Activated CD4-positive, alpha-beta T cell treated with anti-CD3 and anti-CD28 coated beads, Interleukin-2, amount 10 ng/mL, durations not matched to agents 24 days and 14 days (primary cell): ENCODE measurements around the gene PLCB1. TPM values are rescaled to one million over a fixed set of nuclear protein-coding genes. Genes with fewer than 3 reads are reported as not detected.
"Not testable (repeated sequence)": the region's sequence is repeated elsewhere in the genome, so short reads cannot be mapped to it uniquely, and the experiment has no call there.

Experiments
- DNase-seq: peaks from one replicate; pipeline ENCODE4 v3.0.0; 2022
- H3K27ac Mint-ChIP-seq: one replicate; pipeline ENCODE4 v1.8.0; 2022; ENCODE audit warnings: mild to moderate bottlenecking, mixed read lengths
- H3K27me3 Mint-ChIP-seq: one replicate; pipeline ENCODE4 v1.8.0; 2022; ENCODE audit warnings: mixed read lengths
- H3K36me3 Mint-ChIP-seq: one replicate; pipeline ENCODE4 v1.8.0; 2022; ENCODE audit warnings: low read depth, mild to moderate bottlenecking, mixed read lengths
- H3K4me1 Mint-ChIP-seq: one replicate; pipeline ENCODE4 v1.8.0; 2021; ENCODE audit warnings: mixed read lengths
- H3K4me3 Mint-ChIP-seq: one replicate; pipeline ENCODE4 v1.8.0; 2022; ENCODE audit warnings: mild to moderate bottlenecking, moderate library complexity, mixed read lengths
- H3K9me3 Mint-ChIP-seq: one replicate; pipeline ENCODE4 v1.8.0; 2021; ENCODE audit warnings: mixed read lengths
- intact Hi-C: fragments of 100-400 bp; cut with micrococcal nuclease; formaldehyde crosslinking; loops from one replicate; pipeline ENCODE4 v1.15.1; 2023
- total RNA-seq: library from RNA; stranded (reverse); gene quantifications from 2 replicates; pipeline ENCODE4 v1.2.3, GENCODE V29; 2022

The PLCB1 gene
- total RNA-seq, 1 donor from 2014 or later = 1.2 TPM

GRCh38 chr20:8436938-8437337 lies 304.9 kb downstream of the PLCB1 start:
- H3K27me3 Mint-ChIP-seq, H3K27ac Mint-ChIP-seq, H3K36me3 Mint-ChIP-seq, H3K4me3 Mint-ChIP-seq, DNase-seq, H3K9me3 Mint-ChIP-seq, H3K4me1 Mint-ChIP-seq, intact Hi-C loops: not testable (repeated sequence)

GRCh38 chr20:8438748-8439147 lies 306.7 kb downstream of the PLCB1 start:
- Mint-ChIP-seq H3K4me3 (no peak overlapping the region), H3K27ac (no peak overlapping the region), H3K4me1 (no peaks in the 10 kb centered on the region), H3K9me3 (no peaks in the 10 kb centered on the region), H3K36me3 (no peaks in the 10 kb centered on the region), H3K27me3 (no peaks in the 10 kb centered on the region)
- intact Hi-C loops = no loop called here
- no peak for DNase-seq

- no peak overlapping the region for H3K27ac Mint-ChIP-seq
- intact Hi-C loops = no loop called here
- H3K4me3 Mint-ChIP-seq = no peak overlapping the region
- no peaks in the 10 kb centered on the region for H3K4me1 Mint-ChIP-seq
- DNase-seq = no peak
- H3K9me3 Mint-ChIP-seq = no peaks in the 10 kb centered on the region
- no peaks in the 10 kb centered on the region for H3K36me3 Mint-ChIP-seq
- no peaks in the 10 kb centered on the region for H3K27me3 Mint-ChIP-seq
Observed at GRCh38 chr20:8443464-8444072, 311.5 kb downstream of the PLCB1 start.

GRCh38 chr20:8447262-8448120 lies 315.4 kb downstream of the PLCB1 start:
- H3K27ac Mint-ChIP-seq = no peak overlapping the region
- DNase-seq = no peak
- no peaks in the 10 kb centered on the region for H3K4me1 Mint-ChIP-seq
- no peaks in the 10 kb centered on the region for H3K36me3 Mint-ChIP-seq
- H3K27me3 Mint-ChIP-seq = no peaks in the 10 kb centered on the region
- intact Hi-C loops = no loop called here
- H3K9me3 Mint-ChIP-seq = no peaks in the 10 kb centered on the region
- H3K4me3 Mint-ChIP-seq = no peak overlapping the region

- Mint-ChIP-seq H3K27ac (no peak overlapping the region), H3K4me1 (peaks cover 2% of the 10 kb centered on the region), H3K9me3 (no peaks in the 10 kb centered on the region), H3K4me3 (no peak overlapping the region), H3K27me3 (no peaks in the 10 kb centered on the region), H3K36me3 (no peaks in the 10 kb centered on the region)
- no peak for DNase-seq
- intact Hi-C loops = no loop called here
Observed at GRCh38 chr20:8449123-8449522, 317.1 kb downstream of the PLCB1 start.

GRCh38 chr20:8454137-8454712 lies 322.2 kb downstream of the PLCB1 start:
- no peak for DNase-seq
- H3K4me1 Mint-ChIP-seq = peaks cover 5% of the 10 kb centered on the region
- H3K4me3 Mint-ChIP-seq = no peak overlapping the region
- H3K9me3 Mint-ChIP-seq = no peaks in the 10 kb centered on the region
- peak overlapping the region; percentile 9 for H3K27ac Mint-ChIP-seq
- intact Hi-C loops = loop anchor here (1.0 to 5.0 kb wide), 2 partner anchors 47 to 322 kb away; partner anchors contain the start of gene PLCB1
- no peaks in the 10 kb centered on the region for H3K36me3 Mint-ChIP-seq
- H3K27me3 Mint-ChIP-seq = no peaks in the 10 kb centered on the region

GRCh38 chr20:8456765-8457164 lies 324.7 kb downstream of the PLCB1 start:
- intact Hi-C loops = no loop called here
- Mint-ChIP-seq H3K4me1 (peaks cover 5% of the 10 kb centered on the region), H3K27me3 (no peaks in the 10 kb centered on the region), H3K27ac (no peak overlapping the region), H3K36me3 (no peaks in the 10 kb centered on the region), H3K4me3 (no peak overlapping the region), H3K9me3 (no peaks in the 10 kb centered on the region)
- no peak for DNase-seq

- Mint-ChIP-seq H3K27me3 (no peaks in the 10 kb centered on the region), H3K27ac (no peak overlapping the region), H3K4me3 (no peak overlapping the region), H3K4me1 (peaks cover 5% of the 10 kb centered on the region), H3K9me3 (no peaks in the 10 kb centered on the region), H3K36me3 (no peaks in the 10 kb centered on the region)
- no peak for DNase-seq
- intact Hi-C loops = no loop called here
Observed at GRCh38 chr20:8457978-8458377, 325.9 kb downstream of the PLCB1 start.

- intact Hi-C loops = no loop called here
- DNase-seq = no peak
- H3K27ac Mint-ChIP-seq = no peak overlapping the region
- no peaks in the 10 kb centered on the region for H3K4me1 Mint-ChIP-seq
- H3K36me3 Mint-ChIP-seq = no peaks in the 10 kb centered on the region
- H3K27me3 Mint-ChIP-seq = no peaks in the 10 kb centered on the region
- H3K4me3 Mint-ChIP-seq = no peak overlapping the region
- no peaks in the 10 kb centered on the region for H3K9me3 Mint-ChIP-seq
Observed at GRCh38 chr20:8461186-8461585, 329.1 kb downstream of the PLCB1 start.

- no peak overlapping the region for H3K27ac Mint-ChIP-seq
- H3K27me3 Mint-ChIP-seq = no peaks in the 10 kb centered on the region
- H3K4me3 Mint-ChIP-seq = no peak overlapping the region
- no peaks in the 10 kb centered on the region for H3K9me3 Mint-ChIP-seq
- DNase-seq = no peak
- no peaks in the 10 kb centered on the region for H3K36me3 Mint-ChIP-seq
- intact Hi-C loops = no loop called here
- no peaks in the 10 kb centered on the region for H3K4me1 Mint-ChIP-seq
Observed at GRCh38 chr20:8464368-8464767, 332.3 kb downstream of the PLCB1 start.

GRCh38 chr20:8466781-8467180 lies 334.7 kb downstream of the PLCB1 start:
- intact Hi-C loops, H3K4me1 Mint-ChIP-seq, H3K36me3 Mint-ChIP-seq, H3K4me3 Mint-ChIP-seq, H3K9me3 Mint-ChIP-seq, H3K27ac Mint-ChIP-seq, DNase-seq, H3K27me3 Mint-ChIP-seq: not testable (repeated sequence)

GRCh38 chr20:8470156-8470555 lies 338.1 kb downstream of the PLCB1 start:
- DNase-seq = no peak
- no peak overlapping the region for H3K4me3 Mint-ChIP-seq
- no peak overlapping the region for H3K27ac Mint-ChIP-seq
- H3K4me1 Mint-ChIP-seq = no peaks in the 10 kb centered on the region
- no peaks in the 10 kb centered on the region for H3K36me3 Mint-ChIP-seq
- intact Hi-C loops = no loop called here
- peaks cover 3% of the 10 kb centered on the region for H3K9me3 Mint-ChIP-seq
- no peaks in the 10 kb centered on the region for H3K27me3 Mint-ChIP-seq

- no peaks in the 10 kb centered on the region for H3K27me3 Mint-ChIP-seq
- no peaks in the 10 kb centered on the region for H3K36me3 Mint-ChIP-seq
- H3K9me3 Mint-ChIP-seq = peaks cover 3% of the 10 kb centered on the region
- no peak for DNase-seq
- no peak overlapping the region for H3K4me3 Mint-ChIP-seq
- H3K4me1 Mint-ChIP-seq = no peaks in the 10 kb centered on the region
- H3K27ac Mint-ChIP-seq = no peak overlapping the region
- intact Hi-C loops = no loop called here
Observed at GRCh38 chr20:8471465-8471864, 339.4 kb downstream of the PLCB1 start.

GRCh38 chr20:8473459-8473858 lies 341.4 kb downstream of the PLCB1 start:
- DNase-seq = no peak
- intact Hi-C loops = no loop called here
- no peaks in the 10 kb centered on the region for H3K27me3 Mint-ChIP-seq
- H3K27ac Mint-ChIP-seq = no peak overlapping the region
- no peaks in the 10 kb centered on the region for H3K4me1 Mint-ChIP-seq
- H3K9me3 Mint-ChIP-seq = peaks cover 3% of the 10 kb centered on the region
- no peak overlapping the region for H3K4me3 Mint-ChIP-seq
- H3K36me3 Mint-ChIP-seq = no peaks in the 10 kb centered on the region
